Non-pigmented ciliary epithelial cell (primary cell): ENCODE data around the gene EPHA8.

Experiments used
- DNase-seq: peaks from one replicate; pipeline ENCODE4 v3.0.0-alpha.2; 2010; ENCODE audit warnings: low read depth

Gene EPHA8

GRCh38 chr1:22562584-22563583 lies at the start of gene EPHA8:
EPHA8 (plus strand) TSS chr1:22563489; CDS start chr1:22563636, 147 bp downstream.
- DNase-seq, result no peak

GRCh38 chr1:22516906-22517571 lies 46.2 kb upstream of the EPHA8 start:
- no peak for DNase-seq

- DNase-seq, result peak; percentile 61
Measured at GRCh38 chr1:22517956-22518355, 45.3 kb upstream of the EPHA8 start.

- no peak for DNase-seq
Measured at GRCh38 chr1:22518379-22518778, 44.9 kb upstream of the EPHA8 start.

GRCh38 chr1:22520871-22521270 lies 42.4 kb upstream of the EPHA8 start:
- no peak for DNase-seq

- DNase-seq, result no peak
Measured at GRCh38 chr1:22521692-22522091, 41.6 kb upstream of the EPHA8 start.

GRCh38 chr1:22522221-22522743 lies 41.0 kb upstream of the EPHA8 start:
- DNase-seq, result no peak

GRCh38 chr1:22524481-22524880 lies 38.8 kb upstream of the EPHA8 start:
- DNase-seq, result no peak

- no peak for DNase-seq
Measured at GRCh38 chr1:22525211-22525610, 38.1 kb upstream of the EPHA8 start.

GRCh38 chr1:22525646-22526045 lies 37.6 kb upstream of the EPHA8 start:
- DNase-seq, result no peak

- DNase-seq, result no peak
Measured at GRCh38 chr1:22526098-22526497, 37.2 kb upstream of the EPHA8 start.

GRCh38 chr1:22526677-22527076 lies 36.6 kb upstream of the EPHA8 start:
- DNase-seq, result no peak

GRCh38 chr1:22527122-22527521 lies 36.2 kb upstream of the EPHA8 start:
- DNase-seq, result no peak

GRCh38 chr1:22527555-22528296 lies 35.6 kb upstream of the EPHA8 start:
- DNase-seq, result no peak

GRCh38 chr1:22528451-22528850 lies 34.8 kb upstream of the EPHA8 start:
- no peak for DNase-seq

- DNase-seq, result no peak
Measured at GRCh38 chr1:22529901-22530621, 33.2 kb upstream of the EPHA8 start.

GRCh38 chr1:22530715-22531114 lies 32.6 kb upstream of the EPHA8 start:
- no peak for DNase-seq

GRCh38 chr1:22531251-22531650 lies 32.0 kb upstream of the EPHA8 start:
- DNase-seq, result no peak

- DNase-seq, result no peak
Measured at GRCh38 chr1:22533244-22533895, 29.9 kb upstream of the EPHA8 start.

- no peak for DNase-seq
Measured at GRCh38 chr1:22534951-22535350, 28.3 kb upstream of the EPHA8 start.

- no peak for DNase-seq
Measured at GRCh38 chr1:22535399-22535798, 27.9 kb upstream of the EPHA8 start.
